NCI-H2227 (cell line): ENCODE results near the gene ORC6.
"Not testable (repeated sequence)": the region's sequence is repeated elsewhere in the genome, so short reads cannot be mapped to it uniquely, and the experiment has no call there.

ENCODE experiments used
- DNase-seq: peaks from one replicate; lab custom pipeline; 2025; ENCODE audit not compliant: unreplicated experiment; lab: John Stamatoyannopoulos, UW

Gene ORC6

GRCh38 chr16:46689365-46690280 is at the start of gene ORC6:
TSS of gene ORC6 (plus strand) at chr16:46689659. CDS start at chr16:46689706, 47 bp downstream.
- peak; percentile 94 for DNase-seq

- no peak for DNase-seq
Measured at GRCh38 chr16:46648656-46649055, 40.8 kb upstream of the ORC6 start.

DNA sequence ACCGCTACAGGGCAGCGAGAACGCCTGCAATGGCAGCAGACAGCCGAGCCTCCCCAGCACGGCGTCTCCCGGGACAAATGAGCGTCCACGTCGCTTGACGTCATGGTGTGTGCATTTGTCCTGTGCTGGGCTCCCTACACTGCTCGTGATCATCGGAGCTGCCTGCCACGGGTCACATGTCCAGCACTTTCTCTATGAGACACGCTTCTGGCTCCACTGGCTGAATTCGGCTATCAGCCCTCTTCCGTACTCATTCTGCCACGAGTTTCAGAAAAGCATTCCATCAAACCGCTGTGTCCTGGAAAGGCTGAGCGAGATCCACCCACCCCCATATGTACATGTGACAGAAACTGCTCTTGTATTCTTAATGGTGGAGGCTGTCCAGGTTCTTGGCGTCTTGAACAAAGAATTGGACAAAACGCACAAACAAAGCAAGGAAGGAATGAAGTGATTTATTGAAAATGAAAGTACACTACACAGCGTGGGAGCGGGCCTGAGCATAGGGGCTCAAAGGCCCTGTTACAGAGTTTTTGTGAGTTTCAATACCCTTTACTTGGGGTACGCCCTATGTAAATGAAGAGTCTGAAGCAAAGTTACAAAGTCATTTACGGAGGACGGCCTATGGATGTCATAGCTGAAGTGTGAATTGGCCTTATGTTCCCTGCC is 39.7 kb upstream of the ORC6 start:
- no peak for DNase-seq

GRCh38 chr16:46650254-46650623 is 39.2 kb upstream of the ORC6 start:
- no peak for DNase-seq

DNA sequence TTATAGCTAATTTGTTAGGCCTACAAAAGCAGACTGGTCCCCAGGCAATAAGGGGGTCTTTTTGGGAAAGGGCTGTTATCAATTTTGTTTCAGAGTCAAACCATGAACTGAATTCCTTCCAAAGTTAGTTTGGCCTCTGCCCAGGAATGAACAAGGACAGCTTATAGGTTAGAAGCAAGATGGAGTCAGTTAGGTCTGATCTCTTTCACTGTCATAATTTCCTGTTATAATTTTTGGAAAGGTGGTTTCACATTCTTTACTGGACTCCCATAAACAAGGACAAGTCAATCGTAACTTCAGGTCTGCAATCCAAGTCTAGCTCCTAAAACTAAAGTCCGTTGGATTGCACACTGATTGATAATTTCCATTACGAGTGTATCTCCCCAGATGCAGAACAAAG is 38.2 kb upstream of the ORC6 start:
- no peak for DNase-seq

GRCh38 chr16:46658925-46659324 is 30.5 kb upstream of the ORC6 start:
- no peak for DNase-seq

DNA sequence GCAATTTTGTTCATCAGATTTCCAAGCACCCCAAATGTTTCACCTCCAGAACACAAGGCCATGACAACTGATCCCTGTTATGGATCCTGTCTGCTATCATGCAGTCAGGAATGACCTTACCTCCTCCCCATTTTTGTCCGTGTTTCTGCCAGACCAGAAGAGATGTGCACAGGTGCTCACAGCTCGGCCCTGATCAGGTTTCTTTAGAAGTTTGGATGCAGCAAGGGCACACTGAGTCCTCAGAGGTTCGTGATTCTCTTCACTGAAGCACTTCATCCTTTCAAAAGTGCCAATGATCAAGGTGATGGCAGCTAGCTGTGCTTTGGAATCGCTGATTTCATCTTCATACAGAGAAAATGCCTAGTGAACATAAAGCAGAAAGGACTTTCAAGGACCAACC is 27.3 kb upstream of the ORC6 start:
- DNase-seq: no peak

GRCh38 chr16:46673320-46674013 is 16.0 kb upstream of the ORC6 start:
- peak; percentile 59 for DNase-seq

GRCh38 chr16:46677943-46678342 is 11.5 kb upstream of the ORC6 start:
- DNase-seq: not testable (repeated sequence)

GRCh38 chr16:46681867-46682266 is 7.6 kb upstream of the ORC6 start:
- not testable (repeated sequence) for DNase-seq

- no peak for DNase-seq
Measured at GRCh38 chr16:46686815-46687473, 2.5 kb upstream of the ORC6 start.

DNA sequence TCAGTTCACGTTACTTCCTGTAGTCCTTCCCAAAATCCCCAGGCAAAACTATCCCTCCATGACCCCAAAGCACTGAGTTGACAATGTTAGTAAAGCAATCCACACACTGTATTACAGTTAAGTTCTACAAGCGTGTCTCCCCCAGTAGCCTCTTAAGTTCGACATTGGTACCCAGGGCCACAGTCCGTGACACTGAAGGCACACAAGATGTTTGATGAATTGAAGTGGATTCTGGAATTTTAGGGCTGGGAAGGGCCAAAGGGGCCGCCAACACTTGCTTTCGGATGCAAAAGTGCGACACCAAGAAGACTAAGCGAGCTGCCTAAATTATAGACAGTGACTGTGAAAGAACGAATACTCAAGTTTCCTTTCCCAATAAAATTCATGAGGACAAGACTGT is 2.0 kb upstream of the ORC6 start:
- no peak for DNase-seq

GRCh38 chr16:46688101-46688653 is 1.3 kb upstream of the ORC6 start:
- DNase-seq: no peak

DNA sequence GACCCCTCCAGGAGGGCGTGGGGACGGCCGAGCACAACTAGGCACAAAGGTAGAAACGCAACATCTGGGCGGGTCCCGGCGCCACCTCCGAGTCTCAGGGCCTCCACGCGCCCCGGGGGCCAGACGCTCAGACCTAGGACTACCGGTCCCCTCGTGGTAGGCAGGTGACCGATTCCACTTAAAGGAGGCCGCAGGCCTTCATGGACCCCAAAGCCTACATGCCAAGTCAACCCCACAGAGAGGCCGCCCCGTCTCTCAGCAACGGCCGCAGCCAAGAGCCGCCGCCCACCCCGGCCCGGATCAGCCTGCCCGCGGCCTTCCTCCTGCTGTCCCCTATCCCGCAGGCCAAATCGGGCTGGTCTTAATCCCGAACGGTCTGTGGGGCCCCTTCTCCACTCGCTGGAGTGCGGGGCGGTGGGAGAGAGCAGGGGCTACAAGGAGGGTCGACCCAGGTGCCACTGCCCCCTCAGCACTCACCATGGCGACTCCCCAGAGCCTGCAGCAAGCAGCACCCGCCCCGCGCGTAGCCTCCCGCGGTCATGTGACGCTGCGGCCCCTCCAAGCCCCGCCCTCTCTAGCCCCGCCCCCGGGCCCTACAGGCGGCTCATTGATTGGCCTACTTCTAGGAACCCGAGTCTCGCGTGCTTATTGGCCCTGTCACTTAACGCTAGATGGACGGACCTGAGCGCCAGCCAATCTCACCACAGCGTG is 650 bp upstream of the ORC6 start, which contains the start of gene VPS35:
Gene VPS35, minus strand, starts transcription at position 525 of the 711 bp plus-strand sequence. Its CDS starts 45 bp downstream, at position 480.
- peak; percentile 96 for DNase-seq

DNA sequence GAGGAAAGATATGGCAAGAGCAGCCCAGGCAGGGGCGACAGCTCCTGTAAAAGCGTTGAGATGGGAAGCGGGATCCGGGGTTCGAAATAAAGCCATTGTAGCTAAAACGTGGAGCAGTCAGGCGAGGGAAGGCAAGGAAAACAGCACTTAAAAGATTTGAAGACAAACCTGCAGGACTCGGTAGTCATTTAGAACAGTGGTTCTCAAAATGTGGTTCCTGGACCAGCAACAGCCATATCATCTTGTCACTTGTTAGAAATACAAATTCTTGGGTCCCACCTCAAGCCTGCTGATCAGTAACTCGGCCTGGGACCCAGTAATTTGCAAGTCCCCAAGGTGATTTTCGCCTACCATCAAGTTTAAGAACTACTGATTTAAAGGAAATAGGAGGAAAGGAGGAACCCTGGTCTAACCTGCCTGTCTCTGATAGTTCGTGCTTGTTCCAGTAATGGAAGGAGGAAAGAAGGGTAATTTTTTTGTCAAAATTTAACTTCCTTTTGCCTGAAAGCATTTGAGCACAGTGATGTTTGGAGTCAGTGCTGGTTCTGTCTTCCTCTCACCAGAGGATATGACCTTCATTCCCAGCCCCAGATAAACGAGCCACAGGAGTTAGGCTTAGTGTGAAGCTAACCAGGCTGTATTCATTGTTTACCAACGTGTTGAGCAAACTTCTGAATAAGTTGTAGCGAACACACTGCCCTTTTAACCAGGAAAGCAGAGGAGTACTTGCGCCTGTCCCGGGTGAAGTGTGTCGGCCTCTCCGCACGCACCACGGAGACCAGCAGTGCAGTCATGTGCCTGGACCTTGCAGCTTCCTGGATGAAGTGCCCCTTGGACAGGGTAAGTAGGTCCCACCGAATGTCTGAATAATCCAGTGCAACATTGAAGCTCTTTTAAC is 1.1 kb downstream of the ORC6 start:
- no peak for DNase-seq

DNA sequence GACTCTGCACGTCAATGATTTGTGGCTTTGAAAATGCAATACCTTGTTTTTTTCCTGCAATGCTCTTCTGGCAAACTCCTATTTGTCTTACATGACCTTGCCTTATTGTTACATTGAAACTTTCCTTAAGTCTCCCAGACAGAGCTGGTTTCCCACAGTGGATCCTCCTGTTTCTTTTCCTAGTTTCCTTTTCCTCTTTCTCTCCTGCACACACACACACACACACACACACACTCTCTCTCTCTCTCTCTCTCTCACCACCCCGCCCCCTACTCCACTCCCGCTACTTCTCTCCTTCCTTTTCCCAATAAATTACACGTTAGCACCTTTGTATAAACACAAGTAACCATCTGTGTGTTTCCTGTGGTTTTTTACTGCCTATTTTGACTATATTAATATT is 2.3 kb downstream of the ORC6 start:
- no peak for DNase-seq

DNA sequence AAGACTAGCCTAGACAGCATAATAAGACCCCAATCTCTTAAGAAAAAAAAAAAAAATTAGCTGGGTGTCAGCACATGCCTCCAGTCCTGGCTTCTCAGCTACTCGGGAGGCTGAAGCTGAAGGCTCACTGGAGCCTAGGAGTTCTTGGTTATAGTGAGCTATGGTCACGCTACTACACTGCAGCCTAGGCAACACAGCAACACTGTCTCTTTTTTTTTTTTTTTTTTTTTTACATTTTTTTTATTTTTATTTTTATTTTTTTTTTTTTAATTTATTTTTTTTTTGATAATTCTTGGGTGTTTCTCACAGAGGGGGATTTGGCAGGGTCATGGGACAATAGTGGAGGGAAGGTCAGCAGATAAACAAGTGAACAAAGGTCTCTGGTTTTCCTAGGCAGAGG is 4.1 kb downstream of the ORC6 start:
- DNase-seq: no peak

GRCh38 chr16:46695937-46696336 is 6.5 kb downstream of the ORC6 start:
- no peak for DNase-seq

- DNase-seq: no peak
Measured at GRCh38 chr16:46696957-46697356, 7.5 kb downstream of the ORC6 start.
